Loucy (cell line): ENCODE data around the gene ATP8B3.

Experiments used
- CTCF ChIP-seq: fragments of 200-600 bp; sonication (generic); conservative IDR thresholded peaks from 2 replicates; pipeline ENCODE4 v1.5.1; 2014; ENCODE audit warnings: mild to moderate bottlenecking, antibody characterized with exemption, low read length
- EZH2phosphoT487 ChIP-seq: fragments of 200-600 bp; IDR thresholded peaks from 2 replicates; pipeline ENCODE4 v1.6.1; 2018; ENCODE audit warnings: antibody characterized with exemption, mild to moderate bottlenecking, moderate library complexity, borderline replicate concordance

GRCh38 chr19:1794424-1795172 lies 17.5 kb downstream of the ATP8B3 start:
- TF ChIP-seq CTCF = no peak; the same call in 1 of the 2 replicates
- no peak for TF ChIP-seq EZH2phosphoT487
